ENCODE data around the gene SENP1. TPM values are rescaled to one million over a fixed set of nuclear protein-coding genes. Genes with fewer than 3 reads are reported as not detected.

SENP1 gene
- total and polyA plus RNA-seq, 2 of the 4 experiments (the other 2 are of a cell fraction): 7.2 to 25.3 TPM

DNA sequence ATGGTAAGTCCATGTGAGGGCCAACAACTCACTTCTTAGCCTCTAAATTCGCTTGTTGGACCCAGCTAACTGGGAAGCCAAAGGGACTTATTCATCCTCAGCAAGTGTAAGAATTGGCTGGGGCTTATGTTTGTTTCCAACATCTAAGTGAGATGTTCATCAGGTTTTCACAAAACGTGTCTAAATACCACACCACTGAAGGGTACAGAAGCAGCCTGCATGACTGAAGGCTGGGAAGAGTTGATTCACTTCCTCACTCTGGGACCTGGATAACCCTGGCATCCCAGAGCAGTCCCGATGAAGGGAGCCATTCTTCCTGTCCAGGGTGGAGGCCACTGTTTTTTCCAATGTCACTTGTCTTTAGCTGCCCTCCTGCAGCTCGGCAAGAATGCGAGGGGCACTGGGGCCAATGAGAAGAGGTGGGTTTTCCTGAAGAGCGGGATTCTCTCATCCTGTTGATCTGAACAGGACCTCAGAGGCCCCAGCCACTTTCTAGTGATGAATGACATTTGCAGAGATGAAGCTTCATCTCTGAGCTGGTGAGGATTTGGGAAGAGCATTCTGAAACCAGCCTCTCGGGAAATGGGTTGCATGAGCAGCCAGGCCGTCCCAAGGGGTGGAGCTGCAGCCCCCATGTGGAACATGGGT, 89.4 kb downstream of the SENP1 start:
- Histone ChIP-seq H3K4ac (ENCODE audit: low read depth, low read length) (no peak overlapping the region), H4K91ac (ENCODE audit: insufficient read depth, low read depth, low read length) (no peak overlapping the region), H2AK9ac (replicated peaks; ENCODE audit: low read depth, low read length, poor library complexity) (no peak overlapping the region), H3K9ac (ENCODE audit: low read depth, low read length) (no peak overlapping the region), H3K4me3 (ENCODE audit: insufficient read depth, low read depth, low read length) (no peak overlapping the region), H3K56ac (ENCODE audit: extremely low read depth, insufficient read depth, low read length) (no peak overlapping the region), H3K27ac (ENCODE audit: insufficient read depth, low read length) (no peak overlapping the region), H2AK5ac (ENCODE audit: low read depth, low read length) (no peak overlapping the region), H4K20me1 (ENCODE audit: insufficient read depth, low read length) (no peaks in the 10 kb centered on the region), H3K27me3 (ENCODE audit: control insufficient read depth, insufficient read depth, low read length) (peaks cover 62% of the 10 kb centered on the region), H3K79me1 (ENCODE audit: low read depth in 1 of 2, low read length in 2 of 2) (no peaks in the 10 kb centered on the region), H3K4me1 (ENCODE audit: control insufficient read depth, insufficient read depth, low read length) (no peaks in the 10 kb centered on the region), H3K4me2 (ENCODE audit: low read depth, low read length) (no peak overlapping the region), H3K18ac (ENCODE audit: low read depth, low read length) (no peak overlapping the region), H4K8ac (ENCODE audit: low read depth in 2 of 2, low read length in 2 of 2) (no peak overlapping the region), H2BK20ac (ENCODE audit: low read depth, low read length) (no peak overlapping the region), H2AFZ (replicated peaks; ENCODE audit: low read length, poor library complexity) (no peak overlapping the region), H3K23ac (ENCODE audit: low read depth, low read length) (no peak overlapping the region), H4K5ac (ENCODE audit: low read depth, low read length) (no peak overlapping the region), H3K36me3 (ENCODE audit: control insufficient read depth, insufficient read depth, low read length) (no peaks in the 10 kb centered on the region), H2BK5ac (ENCODE audit: low read depth, low read length, poor library complexity, severe bottlenecking) (no peak overlapping the region), H2BK15ac (ENCODE audit: low read depth, low read length) (no peak overlapping the region), H3K9me3 (ENCODE audit: control insufficient read depth, insufficient read depth, low read length) (no peaks in the 10 kb centered on the region), H3K9me1 (ENCODE audit: insufficient read depth, low read length) (no peaks in the 10 kb centered on the region), H2BK120ac (ENCODE audit: low read depth, low read length) (no peak overlapping the region), H3K14ac (replicated peaks; ENCODE audit: low read depth, low read length) (no peak overlapping the region)
- CTCF ChIA-PET: interaction anchor here (0.6 kb wide), 1 partner anchor 53 kb away, joined by 3 read pairs; the partner anchor contains the start of gene TMEM106C
- intact Hi-C loops (cut with micrococcal nuclease) (no loop called here), in situ Hi-C loops (cut with MboI; ENCODE audit: low sequenced_read_pairs) (no loop called here), dilution Hi-C loops (cut with HindIII; ENCODE audit: low sequenced_read_pairs, unreplicated experiment) (no loop called here)
- WGBS, 2 experiments (ENCODE audit: extremely low coverage in 2 of 2, insufficient read length in 1 of 2): 83% methylated on average over 1 of the region's 8 CpGs; no CpG with 5 or more reads in 1 of the 2 experiments
- no TSS peak for BruUV-seq (replicated peaks)
- POLR2A ChIA-PET (ENCODE audit: unreplicated experiment): interaction anchor here (0.6 kb wide), 1 partner anchor 135 kb away, joined by 3 read pairs; no protein-coding TSS in a partner anchor
- DNase-seq (no peak), ATAC-seq (ENCODE audit: low read depth) (no peak)
- TF ChIP-seq BHLHE40 (IDR thresholded peaks at IDR 0.05; ENCODE audit: low read depth, low read length): no peak
- TF ChIP-seq RCOR1 (IDR thresholded peaks at IDR 0.05; ENCODE audit: insufficient replicate concordance, low read length): no peak
- TF ChIP-seq, protein P1, sequence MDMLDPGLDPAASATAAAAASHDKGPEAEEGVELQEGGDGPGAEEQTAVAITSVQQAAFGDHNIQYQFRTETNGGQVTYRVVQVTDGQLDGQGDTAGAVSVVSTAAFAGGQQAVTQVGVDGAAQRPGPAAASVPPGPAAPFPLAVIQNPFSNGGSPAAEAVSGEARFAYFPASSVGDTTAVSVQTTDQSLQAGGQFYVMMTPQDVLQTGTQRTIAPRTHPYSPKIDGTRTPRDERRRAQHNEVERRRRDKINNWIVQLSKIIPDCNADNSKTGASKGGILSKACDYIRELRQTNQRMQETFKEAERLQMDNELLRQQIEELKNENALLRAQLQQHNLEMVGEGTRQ (IDR thresholded peaks at IDR 0.05; ENCODE audit: low read depth, low read length): no peak
- no peak for TF ChIP-seq POLR2A (IDR thresholded peaks at IDR 0.05; ENCODE audit: low read depth, low read length)
- no peak for TF ChIP-seq NFE2L2 (IDR thresholded peaks at IDR 0.05; ENCODE audit: low read depth, low read length)
- TF ChIP-seq FOS (IDR thresholded peaks at IDR 0.05; ENCODE audit: low read depth, low read length): no peak
- no peak for TF ChIP-seq CEBPB (IDR thresholded peaks at IDR 0.05; ENCODE audit: low read depth, low read length)
- TF ChIP-seq, protein P2, sequence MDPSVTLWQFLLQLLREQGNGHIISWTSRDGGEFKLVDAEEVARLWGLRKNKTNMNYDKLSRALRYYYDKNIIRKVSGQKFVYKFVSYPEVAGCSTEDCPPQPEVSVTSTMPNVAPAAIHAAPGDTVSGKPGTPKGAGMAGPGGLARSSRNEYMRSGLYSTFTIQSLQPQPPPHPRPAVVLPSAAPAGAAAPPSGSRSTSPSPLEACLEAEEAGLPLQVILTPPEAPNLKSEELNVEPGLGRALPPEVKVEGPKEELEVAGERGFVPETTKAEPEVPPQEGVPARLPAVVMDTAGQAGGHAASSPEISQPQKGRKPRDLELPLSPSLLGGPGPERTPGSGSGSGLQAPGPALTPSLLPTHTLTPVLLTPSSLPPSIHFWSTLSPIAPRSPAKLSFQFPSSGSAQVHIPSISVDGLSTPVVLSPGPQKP (IDR thresholded peaks at IDR 0.05; ENCODE audit: borderline replicate concordance, low read depth, low read length): no peak
- no peak for TF ChIP-seq MAZ (IDR thresholded peaks at IDR 0.05; ENCODE audit: borderline replicate concordance, low read depth, low read length)
- no peak for TF ChIP-seq CHD1 (IDR thresholded peaks at IDR 0.05; ENCODE audit: low read depth, low read length)
- no peak for TF ChIP-seq RAD21 (IDR thresholded peaks at IDR 0.05; ENCODE audit: low read length)
- no peak for TF ChIP-seq MXI1 (IDR thresholded peaks at IDR 0.05; ENCODE audit: borderline replicate concordance, low read depth, low read length)
- TF ChIP-seq RFX5 (IDR thresholded peaks at IDR 0.05; ENCODE audit: low read depth, low read length): no peak
- no peak for TF ChIP-seq MAFK (IDR thresholded peaks at IDR 0.05; ENCODE audit: low read depth, low read length)
- TF ChIP-seq, protein P3, sequence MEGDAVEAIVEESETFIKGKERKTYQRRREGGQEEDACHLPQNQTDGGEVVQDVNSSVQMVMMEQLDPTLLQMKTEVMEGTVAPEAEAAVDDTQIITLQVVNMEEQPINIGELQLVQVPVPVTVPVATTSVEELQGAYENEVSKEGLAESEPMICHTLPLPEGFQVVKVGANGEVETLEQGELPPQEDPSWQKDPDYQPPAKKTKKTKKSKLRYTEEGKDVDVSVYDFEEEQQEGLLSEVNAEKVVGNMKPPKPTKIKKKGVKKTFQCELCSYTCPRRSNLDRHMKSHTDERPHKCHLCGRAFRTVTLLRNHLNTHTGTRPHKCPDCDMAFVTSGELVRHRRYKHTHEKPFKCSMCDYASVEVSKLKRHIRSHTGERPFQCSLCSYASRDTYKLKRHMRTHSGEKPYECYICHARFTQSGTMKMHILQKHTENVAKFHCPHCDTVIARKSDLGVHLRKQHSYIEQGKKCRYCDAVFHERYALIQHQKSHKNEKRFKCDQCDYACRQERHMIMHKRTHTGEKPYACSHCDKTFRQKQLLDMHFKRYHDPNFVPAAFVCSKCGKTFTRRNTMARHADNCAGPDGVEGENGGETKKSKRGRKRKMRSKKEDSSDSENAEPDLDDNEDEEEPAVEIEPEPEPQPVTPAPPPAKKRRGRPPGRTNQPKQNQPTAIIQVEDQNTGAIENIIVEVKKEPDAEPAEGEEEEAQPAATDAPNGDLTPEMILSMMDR (conservative IDR thresholded peaks at IDR 0.05; ENCODE audit: low read depth, low read length): no peak
- TF ChIP-seq SMC3 (IDR thresholded peaks at IDR 0.05; ENCODE audit: low read depth, low read length): no peak

All from IMR-90 (cell line).